UCSD-AML1 (cell line): Measurements from ENCODE around the gene KCND3.
A peak's percentile ranks its signal among the peaks of the same experiment; 100 is the strongest.

Source experiments
- DNase-seq: peaks from one replicate; lab custom pipeline; 2025; ENCODE audit not compliant: unreplicated experiment; lab: John Stamatoyannopoulos, UW

Gene KCND3

GRCh38 chr1:111733183-111733991 lies 256.1 kb downstream of the KCND3 start:
- peak; percentile 61 for DNase-seq

- no peak for DNase-seq
Observed at GRCh38 chr1:111732718-111733117, 256.8 kb downstream of the KCND3 start.

GRCh38 chr1:111731956-111732355 lies 257.5 kb downstream of the KCND3 start:
- no peak for DNase-seq

- DNase-seq = no peak
Observed at GRCh38 chr1:111730706-111731105, 258.8 kb downstream of the KCND3 start.

- no peak for DNase-seq
Observed at GRCh38 chr1:111729946-111730681, 259.4 kb downstream of the KCND3 start.

GRCh38 chr1:111729271-111729921 lies 260.1 kb downstream of the KCND3 start:
- DNase-seq = no peak

GRCh38 chr1:111727056-111727455 lies 262.4 kb downstream of the KCND3 start:
- no peak for DNase-seq

GRCh38 chr1:111725192-111725591 lies 264.3 kb downstream of the KCND3 start:
- no peak for DNase-seq

GRCh38 chr1:111723871-111724270 lies 265.6 kb downstream of the KCND3 start:
- no peak for DNase-seq

GRCh38 chr1:111723091-111723806 lies 266.2 kb downstream of the KCND3 start:
- DNase-seq = no peak

GRCh38 chr1:111720977-111721786 lies 268.3 kb downstream of the KCND3 start:
- DNase-seq = no peak
